A673 (cell line): ENCODE results near the gene MYO1D. TPM values are rescaled to one million over a fixed set of nuclear protein-coding genes. Genes with fewer than 3 reads are reported as not detected.

Source experiments
- BruUV-seq: library from RNA; stranded (reverse); fragments of 400-500 nt; replicated peaks from 2 replicates; lab custom pipeline; 2021; lab: Mats Ljungman, UMichigan
- CTCF ChIA-PET: fragments of 300-600 bp; sonication (Branson Sonifier 250); formaldehyde crosslinking; loops from one replicate; lab custom pipeline; 2022; ENCODE audit warnings: antibody characterized with exemption; lab: Charles Lee
- POLR2A ChIA-PET: fragments of 300-600 bp; sonication (Branson Sonifier 250); formaldehyde crosslinking; loops from one replicate; lab custom pipeline; 2022; ENCODE audit warnings: antibody characterized with exemption; ENCODE audit not compliant: low non-redundant PET; lab: Charles Lee
- DNase-seq: peaks from one replicate; pipeline ENCODE4 v3.0.0-alpha.2; 2015; ENCODE audit warnings: low spot score
- H3K27ac ChIP-seq: fragments of 200-600 bp; sonication (generic); 2 replicates; pipeline ENCODE4 v1.5.1; 2016; ENCODE audit warnings: mixed run types, low read depth, mild to moderate bottlenecking, mixed read lengths, antibody characterized with exemption, low read length; ENCODE audit not compliant: poor library complexity, severe bottlenecking
- H3K27me3 ChIP-seq: fragments of 200-600 bp; sonication (generic); replicated peaks from 2 replicates; pipeline ENCODE4 v1.6.1; 2017; ENCODE audit warnings: mixed run types, low read depth, mild to moderate bottlenecking, mixed read lengths, antibody characterized with exemption, low read length; ENCODE audit not compliant: insufficient read depth, poor library complexity
- H3K36me3 ChIP-seq: fragments of 200-600 bp; sonication (generic); 2 replicates; pipeline ENCODE4 v1.6.1; 2016; ENCODE audit warnings: mixed run types, mild to moderate bottlenecking, mixed read lengths, antibody characterized with exemption, low read length; ENCODE audit not compliant: insufficient read depth, poor library complexity, severe bottlenecking
- H3K4me1 ChIP-seq: fragments of 200-600 bp; sonication (generic); 2 replicates; pipeline ENCODE4 v1.6.1; 2017; ENCODE audit warnings: mixed run types, mild to moderate bottlenecking, mixed read lengths, antibody characterized with exemption, low read length; ENCODE audit not compliant: insufficient read depth, poor library complexity, severe bottlenecking
- H3K4me3 ChIP-seq: fragments of 200-600 bp; sonication (generic); 2 replicates; pipeline ENCODE4 v1.5.1; 2016; ENCODE audit warnings: low read depth, mixed run types, mild to moderate bottlenecking, mixed read lengths, low read length; ENCODE audit not compliant: poor library complexity, severe bottlenecking
- H3K9me3 ChIP-seq: fragments of 200-600 bp; sonication (generic); 2 replicates; pipeline ENCODE4 v1.6.1; 2016; ENCODE audit warnings: mixed run types, low read depth, mild to moderate bottlenecking, mixed read lengths, antibody characterized with exemption, low read length; ENCODE audit not compliant: poor library complexity, severe bottlenecking
- CTCF ChIP-seq: fragments of 300-800, 200-600 bp; sonication (generic); conservative IDR thresholded peaks from 2 replicates; pipeline ENCODE4 v1.5.1; 2017; ENCODE audit warnings: low read depth, mild to moderate bottlenecking, antibody characterized with exemption, low read length, moderate library complexity, mixed read lengths
- EZH2 ChIP-seq: fragments of 200-600 bp; sonication (generic); IDR thresholded peaks from 2 replicates; pipeline ENCODE4 v1.6.1; 2017; ENCODE audit warnings: borderline replicate concordance, low read depth, mild to moderate bottlenecking, mixed read lengths, antibody characterized with exemption, low read length; ENCODE audit not compliant: poor library complexity, severe bottlenecking
- intact Hi-C: fragments of 100-400 bp; cut with micrococcal nuclease; formaldehyde crosslinking; loops from one replicate; pipeline ENCODE4 v1.10.0; 2022; ENCODE audit not compliant: unreplicated experiment
- total RNA-seq: library from RNA; stranded (reverse); gene quantifications from 2 replicates; pipeline ENCODE4 v1.2.3, GENCODE V29; 2021

The MYO1D gene
- total RNA-seq, 1 experiment from 2014 or later, result 10.4 TPM

- intact Hi-C loops, result no loop called here
- POLR2A ChIA-PET, result no interaction called here
- H3K27ac ChIP-seq, result no peak overlapping the region
- no peaks in the 10 kb centered on the region for H3K9me3 ChIP-seq
- BruUV-seq, result no TSS peak
- CTCF ChIA-PET, result no interaction called here
- peaks cover 8% of the 10 kb centered on the region for H3K4me1 ChIP-seq
- peaks cover 6% of the 10 kb centered on the region for H3K27me3 ChIP-seq
- H3K36me3 ChIP-seq, result no peaks in the 10 kb centered on the region
- H3K4me3 ChIP-seq, result no peak overlapping the region
- no peak for TF ChIP-seq EZH2
- no peak for TF ChIP-seq CTCF
- DNase-seq, result no peak
Observed at GRCh38 chr17:32807577-32807976, 69.3 kb downstream of the MYO1D start.

- DNase-seq, result no peak
- H3K4me3 ChIP-seq, result no peak overlapping the region
- H3K9me3 ChIP-seq, result no peaks in the 10 kb centered on the region
- TF ChIP-seq CTCF (no peak), EZH2 (no peak)
- H3K36me3 ChIP-seq, result no peaks in the 10 kb centered on the region
- peaks cover 3% of the 10 kb centered on the region for H3K27me3 ChIP-seq
- no TSS peak for BruUV-seq
- POLR2A ChIA-PET, result no interaction called here
- H3K4me1 ChIP-seq, result peaks cover 8% of the 10 kb centered on the region
- CTCF ChIA-PET, result no interaction called here
- intact Hi-C loops, result no loop called here
- no peak overlapping the region for H3K27ac ChIP-seq
Observed at GRCh38 chr17:32806646-32807045, 70.3 kb downstream of the MYO1D start.

GRCh38 chr17:32805029-32805976 is 71.6 kb downstream of the MYO1D start:
- Histone ChIP-seq H3K9me3 (no peaks in the 10 kb centered on the region), H3K27ac (no peak overlapping the region), H3K27me3 (no peaks in the 10 kb centered on the region), H3K4me3 (no peak overlapping the region), H3K36me3 (no peaks in the 10 kb centered on the region), H3K4me1 (peaks cover 8% of the 10 kb centered on the region)
- TF ChIP-seq CTCF (no peak), EZH2 (no peak)
- BruUV-seq, result no TSS peak
- CTCF ChIA-PET, result no interaction called here
- DNase-seq, result no peak
- intact Hi-C loops, result no loop called here
- POLR2A ChIA-PET, result no interaction called here
